ENCODE results near the gene TMEM131. TPM values are rescaled to one million over a fixed set of nuclear protein-coding genes. Genes with fewer than 3 reads are reported as not detected.
A peak's percentile ranks its signal among the peaks of the same experiment; 100 is the strongest.

Gene TMEM131
- total RNA-seq, 1 donor from 2014 or later: 28.9 TPM

GRCh38 chr2:97715951-97716694, 279.6 kb downstream of the TMEM131 start:
- intact Hi-C loops (cut with micrococcal nuclease): loop anchor here (1.0 kb wide), 1 partner anchor 12 kb away; no protein-coding TSS in a partner anchor
- no peak for DNase-seq
- no peaks in the 10 kb centered on the region for H3K36me3 ChIP-seq
- H3K27me3 ChIP-seq (ENCODE audit: low read depth): no peaks in the 10 kb centered on the region
- H3K9me3 ChIP-seq (replicated peaks): no peaks in the 10 kb centered on the region
- H3K4me3 ChIP-seq: no peak overlapping the region
- H3K4me1 ChIP-seq: peaks cover 10% of the 10 kb centered on the region
- no peak for TF ChIP-seq CTCF (IDR thresholded peaks at IDR 0.05; ENCODE audit: borderline replicate concordance)
- no peak overlapping the region for H3K27ac ChIP-seq (replicated peaks)

GRCh38 chr2:97714950-97715652, 280.6 kb downstream of the TMEM131 start:
- H3K4me1 ChIP-seq: peaks cover 10% of the 10 kb centered on the region
- no peak overlapping the region for H3K27ac ChIP-seq (replicated peaks)
- TF ChIP-seq CTCF (IDR thresholded peaks at IDR 0.05; ENCODE audit: borderline replicate concordance): no peak
- no peak overlapping the region for H3K4me3 ChIP-seq
- peak; percentile 5 for DNase-seq
- H3K36me3 ChIP-seq: no peaks in the 10 kb centered on the region
- intact Hi-C loops (cut with micrococcal nuclease): loop anchor here (1.0 kb wide), 1 partner anchor 13 kb away; no protein-coding TSS in a partner anchor
- H3K9me3 ChIP-seq (replicated peaks): no peaks in the 10 kb centered on the region
- H3K27me3 ChIP-seq (ENCODE audit: low read depth): no peaks in the 10 kb centered on the region

- DNase-seq: no peak
- Histone ChIP-seq H3K9me3 (replicated peaks) (no peaks in the 10 kb centered on the region), H3K4me3 (no peak overlapping the region), H3K4me1 (peaks cover 17% of the 10 kb centered on the region), H3K27me3 (ENCODE audit: low read depth) (no peaks in the 10 kb centered on the region), H3K27ac (replicated peaks) (no peak overlapping the region), H3K36me3 (no peaks in the 10 kb centered on the region)
- TF ChIP-seq CTCF (IDR thresholded peaks at IDR 0.05; ENCODE audit: borderline replicate concordance): no peak
- intact Hi-C loops (cut with micrococcal nuclease): no loop called here
Observed at GRCh38 chr2:97714084-97714949, 281.4 kb downstream of the TMEM131 start.

- intact Hi-C loops (cut with micrococcal nuclease): no loop called here
- no peak within 1 kb of the TSS for H3K4me3 ChIP-seq
- no peaks in the 10 kb centered on the region for H3K36me3 ChIP-seq
- no peaks in the 10 kb centered on the region for H3K27me3 ChIP-seq (ENCODE audit: low read depth)
- H3K4me1 ChIP-seq: peaks cover 17% of the 10 kb centered on the region
- H3K9me3 ChIP-seq (replicated peaks): no peaks in the 10 kb centered on the region
- TF ChIP-seq CTCF (IDR thresholded peaks at IDR 0.05; ENCODE audit: borderline replicate concordance): no peak
- peak; percentile 10 for DNase-seq
- H3K27ac ChIP-seq (replicated peaks): no peak within 1 kb of the TSS
Observed at GRCh38 chr2:97713296-97714083, 282.3 kb downstream of the TMEM131 start, which contains the start of gene ZAP70. ZAP70 (plus strand) TSS chr2:97713576; CDS start chr2:97724037, 10,461 bp downstream.

Data from left ventricle myocardium inferior (tissue), 1 donor.